NCI-H774 (cell line): Measurements from ENCODE around the gene PDGFD.

ENCODE experiments used
- DNase-seq: peaks from one replicate; lab custom pipeline; 2025; lab: John Stamatoyannopoulos, UW

Gene PDGFD

GRCh38 chr11:104000798-104001197, 163.1 kb downstream of the PDGFD start:
- DNase-seq: no peak

GRCh38 chr11:103998826-103999508, 165.0 kb downstream of the PDGFD start:
- no peak for DNase-seq

GRCh38 chr11:103997082-103997481, 166.9 kb downstream of the PDGFD start:
- no peak for DNase-seq

- no peak for DNase-seq
These were observed 168.1 kb downstream of the PDGFD start for GRCh38 chr11:103995896-103996295.

GRCh38 chr11:103994518-103994917, 169.4 kb downstream of the PDGFD start:
- no peak for DNase-seq

- DNase-seq: no peak
These were observed 169.9 kb downstream of the PDGFD start for GRCh38 chr11:103994094-103994493.

GRCh38 chr11:103993507-103993906, 170.4 kb downstream of the PDGFD start:
- no peak for DNase-seq

- DNase-seq: no peak
These were observed 175.4 kb downstream of the PDGFD start for GRCh38 chr11:103988595-103988969.

- no peak for DNase-seq
These were observed 176.0 kb downstream of the PDGFD start for GRCh38 chr11:103987629-103988594.

- no peak for DNase-seq
These were observed 178.9 kb downstream of the PDGFD start for GRCh38 chr11:103985041-103985440.

GRCh38 chr11:103980108-103980507, 183.8 kb downstream of the PDGFD start:
- DNase-seq: no peak

- no peak for DNase-seq
These were observed 185.0 kb downstream of the PDGFD start for GRCh38 chr11:103978616-103979595.

GRCh38 chr11:103972013-103972412, 191.9 kb downstream of the PDGFD start:
- no peak for DNase-seq

- DNase-seq: no peak
These were observed 193.2 kb downstream of the PDGFD start for GRCh38 chr11:103970701-103971249.

- no peak for DNase-seq
These were observed 195.3 kb downstream of the PDGFD start for GRCh38 chr11:103968685-103969084.

- DNase-seq: no peak
These were observed 196.0 kb downstream of the PDGFD start for GRCh38 chr11:103967985-103968384.

- no peak for DNase-seq
These were observed 199.6 kb downstream of the PDGFD start for GRCh38 chr11:103964390-103964789.

GRCh38 chr11:103963648-103964047, 200.3 kb downstream of the PDGFD start:
- no peak for DNase-seq

GRCh38 chr11:103961010-103961409, 202.9 kb downstream of the PDGFD start:
- no peak for DNase-seq

GRCh38 chr11:103960108-103960507, 203.8 kb downstream of the PDGFD start:
- no peak for DNase-seq

- DNase-seq: no peak
These were observed 204.5 kb downstream of the PDGFD start for GRCh38 chr11:103959279-103959942.
